ENCODE data around the gene TMUB1.
A peak's percentile ranks its signal among the peaks of the same experiment; 100 is the strongest.

TMUB1 gene

DNA sequence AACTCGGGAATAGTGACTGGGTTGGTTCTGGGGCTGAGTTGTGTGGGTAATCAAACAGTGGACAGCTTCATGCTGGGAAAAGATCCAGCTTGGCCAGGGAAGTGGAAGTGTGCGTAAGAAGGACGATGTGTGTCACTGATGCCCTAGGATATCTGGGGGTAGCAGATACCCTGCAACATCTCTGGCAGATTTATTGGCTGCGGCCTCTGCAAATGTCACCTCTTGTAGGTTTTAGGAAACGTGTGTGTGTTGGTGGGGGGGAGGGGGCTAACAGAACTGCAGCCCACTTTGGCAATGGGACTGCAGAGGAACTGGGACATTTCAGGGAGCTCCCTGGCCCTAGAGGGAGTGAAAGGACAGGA is 2.0 kb upstream of the TMUB1 start:
- no peak for DNase-seq (ENCODE audit: low read depth)

DNA sequence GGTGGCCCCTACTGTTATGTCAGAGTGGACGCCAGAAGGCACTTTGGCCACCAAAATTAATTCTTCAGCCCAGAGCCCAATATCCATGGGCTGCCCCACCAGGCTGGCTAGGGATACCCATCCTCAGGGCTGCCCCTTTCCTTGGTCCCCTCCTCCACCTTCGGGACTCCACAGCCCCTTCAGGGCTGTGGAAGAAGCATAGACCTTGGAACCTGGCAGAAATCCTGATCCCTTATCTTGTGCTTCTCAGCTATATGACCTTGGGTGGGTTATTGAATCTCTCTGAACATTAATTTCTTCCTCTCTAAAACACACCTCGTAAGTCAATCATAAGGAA is 499 bp upstream of the TMUB1 start:
- no peak for DNase-seq (ENCODE audit: low read depth)

DNA sequence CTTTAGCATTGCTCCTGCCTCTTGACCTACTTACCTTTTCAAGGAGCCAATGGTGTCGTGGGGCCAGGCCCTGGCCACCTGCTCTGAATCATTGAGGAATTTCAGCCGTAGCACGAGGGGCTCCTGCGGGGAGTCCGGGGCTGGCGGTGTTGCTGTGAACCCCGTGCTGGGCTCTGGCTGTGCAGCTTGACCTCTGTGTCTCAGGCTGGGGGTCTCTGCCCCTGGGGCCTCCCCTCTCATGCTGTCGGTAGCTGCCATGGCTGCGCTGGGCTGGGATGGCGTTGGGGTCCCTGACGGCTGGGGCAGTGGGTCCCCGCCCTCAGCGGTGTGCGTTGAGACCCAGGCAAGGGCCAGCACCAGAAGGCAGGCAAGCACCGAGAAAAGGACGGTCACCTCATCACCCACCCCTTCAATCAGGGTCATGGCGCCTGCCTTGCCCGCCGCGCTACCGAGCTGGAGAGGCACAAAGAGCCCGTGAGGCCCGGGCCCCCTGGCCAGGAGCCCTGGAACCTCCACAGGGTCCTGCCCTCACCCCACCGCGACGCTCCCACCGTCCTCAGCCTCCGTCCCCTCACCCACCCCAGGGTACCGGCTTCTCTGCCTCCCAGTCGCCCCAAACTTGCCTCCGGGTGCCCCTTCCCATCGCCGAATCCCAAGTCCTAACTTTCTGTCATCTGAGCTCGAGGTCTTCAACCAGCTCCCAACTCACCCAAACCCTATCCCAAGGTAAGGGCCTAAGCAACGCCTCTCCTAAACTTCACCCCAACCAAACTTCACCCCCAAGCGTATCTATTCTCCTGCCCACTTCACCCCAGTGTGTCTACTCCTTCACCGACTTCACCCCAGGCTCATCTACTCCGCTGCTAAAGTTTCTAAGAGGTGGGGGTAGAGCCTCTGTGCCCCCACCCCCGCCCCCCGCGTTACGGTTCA is 887 bp downstream of the TMUB1 start:
- no peak for DNase-seq (ENCODE audit: low read depth)

- no peak for DNase-seq (ENCODE audit: low read depth)
These were observed 1.9 kb downstream of the TMUB1 start for GRCh38 chr7:151081170-151082101.

DNA sequence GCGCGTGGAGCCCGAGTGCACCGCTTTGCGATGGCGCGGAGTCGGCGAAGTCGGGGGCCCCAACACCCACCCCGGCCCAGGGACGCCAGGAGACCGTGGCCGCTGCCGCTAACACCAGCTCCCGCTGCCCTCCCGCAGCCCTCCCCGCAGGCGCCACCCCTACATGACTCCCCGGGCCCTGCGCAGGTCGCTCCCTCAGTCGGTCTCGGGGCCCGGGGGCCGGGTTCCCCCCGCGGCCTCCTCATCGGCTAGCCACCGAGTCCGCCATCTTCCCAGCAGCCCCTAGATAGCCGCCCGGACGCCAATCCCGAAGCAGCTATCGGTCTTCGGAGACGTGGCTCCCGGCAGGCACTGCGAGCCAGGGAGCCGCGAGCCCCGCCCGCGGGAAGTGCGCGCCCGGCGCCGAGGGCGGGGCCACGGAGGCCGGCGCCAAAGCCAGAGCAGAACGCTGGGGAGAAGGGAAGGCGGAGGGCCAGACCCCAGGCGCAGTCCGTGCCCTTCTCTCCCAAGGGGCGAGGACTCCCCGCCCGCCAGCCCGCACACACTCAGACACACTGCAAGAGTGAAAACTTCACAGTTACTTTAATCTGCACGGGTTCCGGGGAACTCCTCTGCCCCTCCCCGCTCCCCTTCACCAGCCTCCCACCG is 2.6 kb downstream of the TMUB1 start, which contains the start of gene FASTK:
FASTK (minus strand) TSS at position 288 of the 648 bp plus-strand sequence; CDS start at position 245, 43 bp downstream.
- DNase-seq (ENCODE audit: low read depth): peak; percentile 79

- DNase-seq (ENCODE audit: low read depth): no peak
These were observed 3.2 kb downstream of the TMUB1 start for GRCh38 chr7:151080067-151080521.

- DNase-seq (ENCODE audit: low read depth): no peak
These were observed 3.9 kb downstream of the TMUB1 start for GRCh38 chr7:151079199-151079910.

DNA sequence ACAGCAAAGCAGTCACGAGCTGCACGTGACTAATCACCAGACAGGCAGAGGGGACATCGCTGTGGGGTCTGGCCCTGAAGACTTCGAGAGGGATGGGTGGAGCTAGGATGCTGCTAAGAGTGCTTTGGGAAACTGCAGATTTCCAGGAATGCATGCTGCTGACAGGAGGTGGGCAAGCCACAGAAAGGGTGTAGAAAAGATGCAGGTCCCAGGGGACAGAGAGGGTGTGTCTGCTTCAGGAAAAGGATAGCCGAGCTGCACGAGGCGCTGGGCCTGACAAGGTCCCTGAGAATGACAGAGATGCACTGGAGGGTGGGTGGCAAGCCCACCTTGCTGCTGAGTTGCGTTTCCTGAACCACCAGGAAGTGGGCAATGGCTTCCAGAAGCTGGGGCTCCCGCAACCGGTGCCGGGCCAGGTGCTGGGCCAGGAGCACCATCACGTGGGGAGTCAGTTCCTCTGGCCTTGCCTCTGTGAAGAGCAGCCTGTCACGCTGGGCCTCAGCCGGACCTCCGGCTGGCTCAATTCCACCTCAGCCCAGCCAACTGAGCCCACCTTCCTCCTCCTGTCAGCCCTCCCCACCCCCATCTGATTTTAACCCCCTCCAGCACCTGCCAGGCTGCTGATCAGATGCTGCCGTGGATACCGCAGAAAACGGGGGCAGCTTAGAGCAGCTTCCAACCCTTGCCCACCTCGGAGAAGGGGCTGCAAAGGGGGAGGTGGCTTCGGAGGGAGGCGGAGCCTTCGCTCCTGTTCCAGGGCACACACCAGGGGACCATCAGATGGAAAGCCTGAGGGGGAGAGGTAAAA is 4.9 kb downstream of the TMUB1 start:
- DNase-seq (ENCODE audit: low read depth): no peak

DNA sequence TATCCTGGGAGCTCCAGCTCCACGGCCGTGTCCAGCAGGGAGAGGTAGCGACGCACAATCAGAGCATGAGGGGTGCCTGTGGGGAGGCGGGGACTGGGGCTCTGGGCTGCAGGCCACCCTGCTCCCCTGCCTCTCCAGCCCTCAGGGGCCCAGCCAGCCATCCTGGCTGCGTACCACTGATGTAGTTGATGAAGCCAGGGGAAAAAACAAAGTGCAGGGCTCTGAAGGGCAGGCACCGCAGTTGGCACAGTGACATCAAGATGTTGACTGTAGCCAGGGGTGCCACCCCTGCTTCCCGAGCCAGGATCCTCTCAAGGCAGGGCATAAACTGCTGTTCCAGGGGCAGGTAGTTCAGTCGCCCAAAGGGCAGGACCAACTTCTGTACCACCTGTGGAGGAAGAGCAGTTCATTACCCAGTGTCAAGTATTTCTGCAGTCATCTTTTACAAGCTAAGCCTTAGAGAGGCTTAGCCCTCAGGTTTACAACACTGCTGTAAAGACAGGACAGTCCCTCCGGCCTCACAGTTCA is 5.5 kb downstream of the TMUB1 start:
- no peak for DNase-seq (ENCODE audit: low read depth)

DNA sequence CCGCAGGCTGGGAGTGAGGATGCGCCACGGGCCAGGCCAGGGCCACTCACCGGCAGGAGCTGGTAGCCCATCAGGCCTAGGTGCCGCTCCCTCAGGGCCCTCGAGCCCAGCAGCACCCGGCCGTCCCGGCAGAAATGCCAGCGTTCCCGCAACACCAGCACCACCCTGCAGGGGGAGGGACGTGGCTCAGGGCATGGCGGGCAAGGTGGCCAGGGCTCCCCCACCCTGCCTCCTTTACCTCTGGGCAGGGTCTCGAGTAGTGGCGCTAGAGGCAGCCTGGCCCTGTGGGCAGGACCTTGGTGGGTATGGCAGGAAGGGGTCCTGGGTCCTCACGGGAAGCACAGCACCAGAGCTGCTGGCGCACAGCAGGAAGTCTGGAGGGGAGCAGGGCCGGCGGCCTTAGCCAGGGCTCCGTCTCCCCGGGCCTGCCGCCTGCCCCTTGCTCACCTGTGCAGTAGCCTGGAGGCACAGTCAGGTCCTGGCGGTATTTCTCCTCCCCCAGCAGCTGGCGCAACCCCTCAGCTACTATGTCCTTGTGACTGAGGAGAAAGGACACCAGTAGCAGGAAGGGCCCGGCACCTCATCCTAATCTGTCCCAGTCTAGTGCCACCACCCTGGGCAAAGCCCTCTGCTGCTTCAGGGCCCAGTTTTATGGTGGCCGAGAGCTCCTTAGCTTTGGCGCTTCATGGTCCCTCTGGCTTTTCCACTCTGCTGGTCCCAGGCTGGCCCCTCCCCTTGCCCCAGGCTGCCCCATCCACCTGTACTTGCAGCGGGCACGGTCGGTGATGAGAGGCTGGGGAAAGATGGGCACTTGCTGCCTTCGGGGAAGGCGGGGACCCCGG is 6.2 kb downstream of the TMUB1 start:
- DNase-seq (ENCODE audit: low read depth): no peak

DNA sequence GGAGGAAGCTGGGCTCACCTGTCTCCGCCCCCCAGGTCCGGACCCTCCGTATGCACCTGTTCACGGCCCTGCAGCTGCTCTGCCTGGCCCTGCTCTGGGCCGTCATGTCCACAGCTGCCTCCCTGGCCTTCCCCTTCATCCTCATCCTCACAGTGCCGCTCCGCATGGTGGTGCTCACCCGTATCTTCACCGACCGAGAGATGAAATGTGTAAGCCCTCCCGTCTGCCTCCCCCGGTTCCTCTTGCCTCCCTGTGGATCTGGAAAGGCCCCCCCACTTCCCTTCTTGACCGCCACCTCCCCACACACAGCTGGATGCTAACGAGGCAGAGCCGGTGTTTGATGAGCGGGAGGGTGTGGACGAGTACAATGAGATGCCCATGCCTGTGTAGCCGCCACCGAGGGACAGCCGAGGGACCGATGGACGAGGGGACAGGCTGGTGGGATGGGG is 7.3 kb downstream of the TMUB1 start:
- DNase-seq (ENCODE audit: low read depth): no peak

GRCh38 chr7:151075662-151075971 is 7.7 kb downstream of the TMUB1 start:
- no peak for DNase-seq (ENCODE audit: low read depth)

- DNase-seq (ENCODE audit: low read depth): no peak
These were observed 8.3 kb downstream of the TMUB1 start for GRCh38 chr7:151074817-151075661.

- no peak for DNase-seq (ENCODE audit: low read depth)
These were observed 9.3 kb downstream of the TMUB1 start for GRCh38 chr7:151073990-151074389.

- no peak for DNase-seq (ENCODE audit: low read depth)
These were observed 12.0 kb downstream of the TMUB1 start for GRCh38 chr7:151071032-151071866.

GRCh38 chr7:151070574-151070960 is 12.7 kb downstream of the TMUB1 start:
- no peak for DNase-seq (ENCODE audit: low read depth)

DNA sequence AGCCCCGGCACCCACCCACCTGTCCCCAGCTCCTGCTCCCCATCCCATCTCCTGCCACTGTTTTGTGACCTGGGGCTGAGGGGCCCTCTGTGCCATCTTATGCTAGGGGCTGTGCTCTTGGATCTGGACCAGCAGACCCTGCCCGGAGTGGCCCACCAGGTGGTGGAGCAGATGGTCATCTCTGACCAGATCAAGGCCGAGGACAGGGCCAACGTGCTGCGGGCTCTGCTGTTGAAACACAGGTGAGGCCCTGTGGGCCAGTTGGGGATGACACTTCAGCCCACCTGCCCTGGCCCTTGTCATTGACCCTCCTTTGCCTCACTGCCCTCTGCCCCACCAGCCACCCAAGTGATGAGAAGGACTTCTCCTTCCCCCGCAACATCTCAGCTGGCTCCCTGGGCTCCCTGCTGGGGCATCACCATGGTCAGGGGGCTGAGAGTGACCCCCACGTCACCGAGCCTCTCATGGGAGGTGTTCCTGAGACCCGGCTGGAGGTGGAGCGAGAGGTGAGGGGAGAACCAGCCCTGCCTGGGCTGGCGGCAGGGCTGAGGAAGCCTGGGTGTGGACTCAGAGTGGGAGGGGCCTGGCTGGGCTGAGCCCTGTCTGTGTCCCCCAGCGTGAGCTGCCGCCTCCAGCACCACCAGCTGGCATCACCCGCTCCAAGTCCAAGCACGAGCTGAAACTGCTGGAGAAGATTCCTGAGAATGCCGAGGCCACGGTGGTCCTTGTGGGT is 13.3 kb downstream of the TMUB1 start:
- no peak for DNase-seq (ENCODE audit: low read depth)

Data from activated T-cell treated with anti-CD3 and anti-CD28 coated beads for 1 hour (primary cell).